Tibial nerve (tissue), 4 donors: ENCODE results near the gene NDUFA9. TPM values are rescaled to one million over a fixed set of nuclear protein-coding genes. Genes with fewer than 3 reads are reported as not detected.

Source experiments
- DNase-seq, 2 donors: peaks; one replicate each; pipeline ENCODE4 v3.0.0-alpha.2; 2019; ENCODE audit warnings: low spot score in 2 of 2
- H3K27ac ChIP-seq, 4 donors: fragments of 200-600 bp; sonication (generic) in 3 of 4; one replicate each; pipeline ENCODE4 v1.5.1; 2017 to 2019; ENCODE audit warnings: mild to moderate bottlenecking in 1 of 4
- H3K27me3 ChIP-seq, 2 donors: fragments of 200-600 bp; sonication (generic) in 1 of 2; one replicate each; pipeline versions ENCODE4 v1.5.1 to v1.6.0; 2017 to 2019
- H3K36me3 ChIP-seq, 3 donors: fragments of 200-600 bp; sonication (generic); one replicate each; pipeline ENCODE4 v1.5.1; 2018 to 2019
- H3K4me1 ChIP-seq, 4 donors: fragments of 200-600 bp; sonication (generic) in 3 of 4; one replicate each; pipeline ENCODE4 v1.5.1; 2017 to 2019
- H3K4me3 ChIP-seq, 4 donors: fragments of 200-600 bp; sonication (generic) in 3 of 4; one replicate each; pipeline ENCODE4 v1.5.1; 2017 to 2019; ENCODE audit warnings: mild to moderate bottlenecking in 1 of 4, moderate library complexity in 1 of 4
- H3K9me3 ChIP-seq, 4 donors: fragments of 200-600 bp; sonication (generic) in 3 of 4; one replicate each; pipeline ENCODE4 v1.5.1; 2017 to 2019
- EP300 ChIP-seq, 2 donors: sonication (generic); formaldehyde crosslinking; IDR thresholded peaks; one replicate each; pipeline ENCODE4 v1.6.1; 2017; ENCODE audit warnings: antibody characterized with exemption in 2 of 2, mild to moderate bottlenecking in 1 of 2
- POLR2A ChIP-seq, 2 donors: fragments of 450-650 bp; IDR thresholded peaks; one replicate each; pipeline ENCODE4 v1.6.1; 2017; ENCODE audit warnings: antibody characterized with exemption in 2 of 2, mild to moderate bottlenecking in 2 of 2, moderate library complexity in 2 of 2
- WGBS, 2 donors: methylation state at CpG; one replicate each; pipeline ENCODE4 v1.1.5; 2018; 5-methylcytosine and 5-hydroxymethylcytosine counted together
- total RNA-seq, 4 donors: library from RNA; depleted of rRNA; stranded (reverse); fragments of >200 nt; gene quantifications; one replicate each; pipeline ENCODE4 v1.1.0, GENCODE V29; 2016
- TF ChIP-seq, protein P1 (sequence below), 5 experiments: fragments of 200-600 bp in 3 of 5; fragments of 450-650 bp in 2 of 5; sonication (generic) in 3 of 5; IDR thresholded peaks; one replicate each; pipeline ENCODE4 v1.5.1; 2016 to 2019; ENCODE audit warnings: antibody characterized with exemption in 5 of 5, mild to moderate bottlenecking in 3 of 5, moderate library complexity in 2 of 5

The NDUFA9 gene
- total RNA-seq, 4 donors from 2014 or later, result 14.0 to 34.5 (median 29.4) TPM

GRCh38 chr12:4626543-4626942, 22.4 kb upstream of the NDUFA9 start:
- WGBS, 2 donors, result 90 to 91% methylated on average over 4 to 5 of the region's 5 CpGs
- DNase-seq, result no peak
- Histone ChIP-seq H3K4me1 (no peaks in the 10 kb centered on the region), H3K4me3 (no peak overlapping the region), H3K36me3 (no peaks in the 10 kb centered on the region), H3K27me3 (no peaks in the 10 kb centered on the region), H3K27ac (no peak overlapping the region), H3K9me3 (no peaks in the 10 kb centered on the region)
- TF ChIP-seq POLR2A (IDR thresholded peaks at IDR 0.05) (no peak), EP300 (IDR thresholded peaks at IDR 0.05) (no peak)
- TF ChIP-seq, protein P1, sequence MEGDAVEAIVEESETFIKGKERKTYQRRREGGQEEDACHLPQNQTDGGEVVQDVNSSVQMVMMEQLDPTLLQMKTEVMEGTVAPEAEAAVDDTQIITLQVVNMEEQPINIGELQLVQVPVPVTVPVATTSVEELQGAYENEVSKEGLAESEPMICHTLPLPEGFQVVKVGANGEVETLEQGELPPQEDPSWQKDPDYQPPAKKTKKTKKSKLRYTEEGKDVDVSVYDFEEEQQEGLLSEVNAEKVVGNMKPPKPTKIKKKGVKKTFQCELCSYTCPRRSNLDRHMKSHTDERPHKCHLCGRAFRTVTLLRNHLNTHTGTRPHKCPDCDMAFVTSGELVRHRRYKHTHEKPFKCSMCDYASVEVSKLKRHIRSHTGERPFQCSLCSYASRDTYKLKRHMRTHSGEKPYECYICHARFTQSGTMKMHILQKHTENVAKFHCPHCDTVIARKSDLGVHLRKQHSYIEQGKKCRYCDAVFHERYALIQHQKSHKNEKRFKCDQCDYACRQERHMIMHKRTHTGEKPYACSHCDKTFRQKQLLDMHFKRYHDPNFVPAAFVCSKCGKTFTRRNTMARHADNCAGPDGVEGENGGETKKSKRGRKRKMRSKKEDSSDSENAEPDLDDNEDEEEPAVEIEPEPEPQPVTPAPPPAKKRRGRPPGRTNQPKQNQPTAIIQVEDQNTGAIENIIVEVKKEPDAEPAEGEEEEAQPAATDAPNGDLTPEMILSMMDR (IDR thresholded peaks at IDR 0.05), result no peak

DNA sequence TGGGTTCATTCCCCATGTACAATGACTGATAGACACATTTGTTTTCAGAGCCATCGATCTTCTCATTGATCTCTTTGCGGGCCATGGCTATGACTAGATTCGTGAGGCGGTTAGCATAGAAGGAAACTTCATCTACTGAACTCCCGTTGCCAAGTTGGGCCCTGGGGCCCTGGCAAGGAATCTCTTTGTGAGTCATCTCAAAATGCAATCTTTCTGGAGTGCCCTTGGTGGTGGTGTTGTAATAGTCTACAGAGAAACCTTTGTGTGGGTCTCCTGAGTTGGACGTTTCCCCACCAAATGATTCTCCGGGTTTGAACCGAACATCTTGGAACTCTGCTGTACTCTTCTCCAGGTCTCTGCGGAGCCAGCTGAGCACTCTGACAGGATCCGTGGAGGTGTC, 20.5 kb upstream of the NDUFA9 start:
- Histone ChIP-seq H3K27me3 (no peaks in the 10 kb centered on the region), H3K27ac (no peak overlapping the region), H3K36me3 (no peaks in the 10 kb centered on the region), H3K4me3 (no peak overlapping the region), H3K9me3 (no peaks in the 10 kb centered on the region), H3K4me1 (no peaks in the 10 kb centered on the region)
- DNase-seq, result no peak
- TF ChIP-seq EP300 (IDR thresholded peaks at IDR 0.05) (no peak), POLR2A (IDR thresholded peaks at IDR 0.05) (no peak)
- TF ChIP-seq, protein P1 (IDR thresholded peaks at IDR 0.05), result no peak
- 91% methylated on average over 10 of the region's 10 CpGs for WGBS, 2 donors

- no peaks in the 10 kb centered on the region for H3K27me3 ChIP-seq
- no peaks in the 10 kb centered on the region for H3K9me3 ChIP-seq
- 42 to 53% methylated on average over 5 of the region's 5 CpGs for WGBS, 2 donors
- no peaks in the 10 kb centered on the region for H3K36me3 ChIP-seq
- no peak overlapping the region for H3K27ac ChIP-seq
- TF ChIP-seq, protein P1 (IDR thresholded peaks at IDR 0.05), result no peak
- TF ChIP-seq EP300 (IDR thresholded peaks at IDR 0.05) (no peak), POLR2A (IDR thresholded peaks at IDR 0.05) (no peak)
- H3K4me3 ChIP-seq, result no peak overlapping the region
- H3K4me1 ChIP-seq, result no peaks in the 10 kb centered on the region
- no peak for DNase-seq
These were observed 18.7 kb upstream of the NDUFA9 start for GRCh38 chr12:4630262-4630661.

- TF ChIP-seq EP300 (IDR thresholded peaks at IDR 0.05), result no peak
- TF ChIP-seq POLR2A (IDR thresholded peaks at IDR 0.05), result no peak
- TF ChIP-seq, protein P1 (IDR thresholded peaks at IDR 0.05), result no peak
- no peak for DNase-seq
- H3K9me3 ChIP-seq, result no peaks in the 10 kb centered on the region
- 84% methylated on average over 6 of the region's 6 CpGs for WGBS, 2 donors
- no peaks in the 10 kb centered on the region for H3K36me3 ChIP-seq
- peaks cover 0 to 8% (median 4%) of the 10 kb centered on the region in 4 donors for H3K4me1 ChIP-seq
- no peak overlapping the region for H3K4me3 ChIP-seq
- no peak overlapping the region for H3K27ac ChIP-seq
- no peaks in the 10 kb centered on the region for H3K27me3 ChIP-seq
These were observed 5.2 kb upstream of the NDUFA9 start for GRCh38 chr12:4643747-4644146.

DNA sequence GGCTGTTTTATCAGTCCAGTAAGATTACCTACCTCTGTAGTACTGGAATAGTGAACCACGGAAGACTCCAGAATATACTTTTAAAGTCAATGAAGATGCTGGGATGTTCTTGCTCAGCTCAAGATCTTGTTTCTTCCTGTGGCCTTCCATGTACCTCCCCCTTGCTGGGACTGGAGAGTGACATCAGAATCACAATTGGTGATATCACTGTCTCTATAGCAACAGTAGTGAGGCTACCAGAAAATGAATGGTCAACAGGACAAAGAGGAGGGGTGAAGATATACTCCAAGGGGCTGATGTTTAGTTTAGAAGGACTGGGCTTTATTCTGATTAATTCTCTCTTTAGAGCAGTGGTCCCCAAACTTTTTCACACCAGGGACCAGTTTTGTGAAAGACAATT, 3.9 kb upstream of the NDUFA9 start:
- H3K9me3 ChIP-seq, result no peaks in the 10 kb centered on the region
- no peak overlapping the region for H3K27ac ChIP-seq
- H3K36me3 ChIP-seq, result no peaks in the 10 kb centered on the region
- peaks cover 0 to 15% (median 9%) of the 10 kb centered on the region in 4 donors for H3K4me1 ChIP-seq
- DNase-seq, result no peak
- TF ChIP-seq POLR2A (IDR thresholded peaks at IDR 0.05), result no peak
- no peak for TF ChIP-seq EP300 (IDR thresholded peaks at IDR 0.05)
- TF ChIP-seq, protein P1 (IDR thresholded peaks at IDR 0.05), result no peak
- no peaks in the 10 kb centered on the region for H3K27me3 ChIP-seq
- 93 to 96% methylated on average over 1 of the region's 1 CpG for WGBS, 2 donors
- H3K4me3 ChIP-seq, result no peak overlapping the region
